GM12892 (cell line): ENCODE measurements around the gene IL2RG. TPM values are rescaled to one million over a fixed set of nuclear protein-coding genes. Genes with fewer than 3 reads are reported as not detected.

Experiments used
- DNase-seq: peaks from one replicate; pipeline ENCODE4 v3.0.0; 2011; ENCODE audit not compliant: insufficient read length
- FAIRE-seq: peaks from 2 replicates; lab custom pipeline; 2011; peaks lifted over from hg19 to GRCh38; lab: Jason Lieb, UNC
- POLR2A ChIP-seq: IDR thresholded peaks from 2 replicates; pipeline ENCODE4 v1.6.1; 2011; ENCODE audit warnings: low read depth, low read length, control low read depth
- POLR2AphosphoS5 ChIP-seq: IDR thresholded peaks from 2 replicates; pipeline ENCODE4 v1.6.1; 2011; ENCODE audit warnings: low read depth, low read length, control low read depth
- TAF1 ChIP-seq: IDR thresholded peaks from 2 replicates; pipeline ENCODE4 v1.6.1; 2011; ENCODE audit warnings: low read depth, mild to moderate bottlenecking, control low read depth, low read length, borderline replicate concordance
- polyA plus RNA-seq: library from polyadenylated mRNA; unstranded; fragments of >200 nt; gene quantifications from one replicate; pipeline ENCODE4 v1.2.1, GENCODE V29; 2012; ENCODE audit warnings: missing spikeins, inconsistent platforms; ENCODE audit not compliant: missing spikeins

IL2RG gene
- 166 TPM for polyA plus RNA-seq

DNA sequence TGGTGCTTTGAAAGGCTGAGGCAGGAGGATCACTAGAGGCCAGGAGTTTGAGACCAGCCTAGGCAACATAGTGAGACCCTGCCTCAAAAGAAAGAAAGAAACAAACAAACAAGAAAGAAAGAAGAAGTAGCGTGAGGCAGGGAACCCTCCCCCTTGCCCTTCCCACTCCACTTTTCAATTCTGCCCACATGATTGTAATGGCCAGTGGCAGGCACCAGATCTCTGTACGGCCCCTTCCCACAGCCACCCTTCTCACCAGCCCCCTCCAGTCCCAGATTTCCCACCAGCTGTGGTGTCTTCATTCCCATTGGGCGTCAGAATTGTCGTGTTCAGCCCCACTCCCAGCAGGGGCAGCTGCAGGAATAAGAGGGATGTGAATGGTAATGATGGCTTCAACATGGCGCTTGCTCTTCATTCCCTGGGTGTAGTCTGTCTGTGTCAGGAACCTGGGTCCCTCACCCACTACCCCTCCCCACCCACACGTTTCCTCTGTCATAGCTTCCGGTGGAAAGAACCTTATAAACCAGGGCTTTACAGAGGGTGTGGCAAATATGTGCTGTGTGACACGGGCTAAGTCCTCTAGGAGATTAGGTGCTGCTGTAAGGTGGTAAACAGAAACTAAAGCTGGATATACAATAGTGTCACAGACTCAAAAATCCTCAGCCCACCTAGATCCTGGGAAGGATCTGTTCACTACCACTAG is at the start of gene IL2RG:
TSS of gene IL2RG (minus strand) at position 437 of the 703 bp plus-strand sequence. CDS start at position 399, 38 bp downstream.
- FAIRE-seq (peak; percentile 98), DNase-seq (peak; percentile 60)
- TF ChIP-seq POLR2A, result peak; percentile 87
- peak; percentile 59; the same call in 1 of the 2 replicates for TF ChIP-seq TAF1
- TF ChIP-seq POLR2AphosphoS5, result peak; percentile 95

DNA sequence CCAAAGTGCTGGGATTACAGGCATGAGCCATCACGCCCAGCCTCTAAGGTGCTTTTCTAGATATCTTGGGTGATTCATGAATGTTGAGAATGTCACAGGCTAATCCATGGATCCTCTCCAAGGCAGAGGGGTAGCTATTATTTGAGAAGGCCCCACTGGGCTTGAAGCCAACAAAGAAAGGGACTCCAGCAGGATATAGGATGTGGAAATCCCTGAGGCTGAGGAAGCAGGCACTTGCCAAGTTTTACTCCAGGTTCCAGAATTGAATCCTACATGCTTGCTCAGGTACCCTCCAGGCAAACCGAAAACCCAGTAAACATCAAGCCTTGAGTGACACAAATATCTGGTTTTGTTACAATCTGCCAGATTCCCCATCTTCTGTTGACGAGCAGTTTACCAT is 49.1 kb upstream of the IL2RG start:
- FAIRE-seq (no peak), DNase-seq (no peak)
- TF ChIP-seq POLR2AphosphoS5 (no peak), POLR2A (no peak), TAF1 (no peak)

- TF ChIP-seq TAF1 (no peak), POLR2AphosphoS5 (no peak), POLR2A (no peak)
- FAIRE-seq (no peak), DNase-seq (no peak)
These were observed 48.0 kb upstream of the IL2RG start for GRCh38 chrX:71159335-71159734.

- no peak for TF ChIP-seq POLR2AphosphoS5
- FAIRE-seq, result no peak
These were observed 47.2 kb upstream of the IL2RG start for GRCh38 chrX:71158603-71159002.

DNA sequence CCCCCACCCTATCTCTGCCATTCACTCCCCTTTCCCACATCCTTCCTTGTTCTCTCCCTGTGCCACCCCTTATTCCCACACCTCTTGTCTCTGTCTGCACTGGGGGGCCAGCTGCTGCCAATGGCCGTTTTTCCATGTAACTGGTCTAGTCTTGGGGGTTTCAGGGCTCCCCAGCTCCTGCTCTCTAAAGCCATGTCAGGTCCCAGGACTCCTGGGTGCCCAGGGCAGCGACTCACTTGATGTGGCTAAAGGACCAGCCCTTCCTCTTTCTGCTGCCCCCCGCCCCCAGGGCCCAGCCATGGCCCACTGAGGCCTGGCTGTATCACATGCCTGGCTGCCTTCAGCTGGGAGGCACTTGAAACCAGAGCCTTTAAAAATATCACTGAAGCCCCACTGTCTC is 43.3 kb upstream of the IL2RG start:
- DNase-seq, result no peak
- no peak for FAIRE-seq
- no peak for TF ChIP-seq TAF1
- TF ChIP-seq POLR2AphosphoS5, result no peak
- TF ChIP-seq POLR2A, result no peak

More at GRCh38 chrX:71158603-71159002, 47.2 kb upstream of the IL2RG start:
- DNase-seq, result no peak

DNA sequence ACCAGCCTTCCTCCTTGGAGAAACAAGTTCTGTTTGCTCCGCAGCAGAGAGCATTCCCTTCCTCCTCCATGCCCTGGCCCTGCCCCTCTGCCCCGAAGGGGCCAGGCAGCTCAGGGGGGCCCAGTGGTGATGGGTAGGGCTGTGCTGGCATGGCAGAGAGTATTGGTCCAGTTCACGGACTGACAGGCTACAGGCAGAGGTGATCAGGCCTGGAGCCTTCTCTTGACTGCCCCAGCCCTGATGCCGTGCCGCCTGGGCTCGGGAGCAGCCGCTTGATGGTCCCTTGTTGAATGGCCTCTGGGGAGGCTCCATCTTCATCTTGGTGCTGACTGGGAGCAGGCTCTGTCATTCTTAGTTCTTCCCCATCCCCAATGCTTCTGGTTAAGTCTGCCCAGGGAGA is 42.8 kb upstream of the IL2RG start:
- FAIRE-seq (no peak), DNase-seq (no peak)
- TF ChIP-seq POLR2AphosphoS5 (no peak), POLR2A (no peak), TAF1 (no peak)

DNA sequence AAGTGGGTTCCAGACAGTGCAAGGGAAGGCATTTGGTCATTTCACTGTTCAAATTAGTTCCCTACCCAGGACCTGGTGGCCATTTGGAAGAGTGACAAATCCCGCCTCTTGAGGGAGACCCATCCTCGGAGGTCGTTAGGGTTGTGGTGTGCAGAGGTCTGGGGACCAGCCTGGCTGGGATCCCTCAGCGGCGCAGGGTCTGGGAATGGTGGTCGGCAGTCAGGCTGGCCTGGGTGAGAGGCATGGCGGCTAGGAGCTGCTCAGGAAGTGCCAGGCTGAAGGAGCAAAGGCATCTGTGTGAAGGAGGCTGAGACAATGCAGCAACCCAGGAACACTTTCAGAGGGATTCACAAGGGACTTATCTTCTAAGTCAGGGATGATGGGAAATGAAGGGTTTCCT is 40.0 kb upstream of the IL2RG start:
- FAIRE-seq (no peak), DNase-seq (no peak)
- TF ChIP-seq POLR2AphosphoS5 (no peak), POLR2A (no peak), TAF1 (no peak)

GRCh38 chrX:71148278-71148663 is 36.9 kb upstream of the IL2RG start:
- FAIRE-seq, result no peak
- DNase-seq, result no peak
- TF ChIP-seq POLR2AphosphoS5 (no peak), TAF1 (no peak), POLR2A (no peak)

DNA sequence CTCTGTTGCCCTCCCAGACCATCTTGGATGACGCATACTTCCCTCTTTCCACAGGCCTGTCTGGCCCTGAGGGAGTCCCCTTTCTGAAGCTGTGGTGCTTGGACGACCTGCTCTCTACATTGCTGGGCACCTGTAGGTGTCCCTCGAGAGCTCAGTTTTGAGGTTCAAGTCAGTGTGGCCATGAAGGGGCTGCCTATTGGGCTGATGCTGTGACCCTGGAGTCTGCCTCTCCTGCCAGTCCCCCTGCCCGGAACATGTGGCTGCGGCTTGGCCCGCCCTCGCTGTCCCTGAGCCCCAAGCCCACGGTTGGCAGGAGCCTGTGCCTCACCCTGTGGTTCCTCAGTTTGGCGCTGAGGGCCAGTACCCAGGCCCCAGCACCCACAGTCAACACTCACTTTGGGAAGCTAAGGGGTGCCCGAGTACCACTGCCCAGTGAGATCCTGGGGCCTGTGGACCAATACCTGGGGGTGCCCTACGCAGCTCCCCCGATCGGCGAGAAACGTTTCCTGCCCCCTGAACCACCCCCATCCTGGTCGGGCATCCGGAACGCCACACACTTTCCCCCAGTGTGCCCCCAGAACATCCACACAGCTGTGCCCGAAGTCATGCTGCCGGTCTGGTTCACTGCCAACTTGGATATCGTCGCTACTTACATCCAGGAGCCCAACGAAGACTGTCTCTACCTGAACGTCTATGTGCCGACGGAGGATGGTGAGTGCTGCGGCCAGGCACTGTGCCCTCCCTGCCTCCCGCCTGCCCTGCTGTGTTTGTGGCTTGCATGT is 36.3 kb upstream of the IL2RG start:
- DNase-seq, result no peak
- no peak for FAIRE-seq
- no peak for TF ChIP-seq POLR2A
- no peak for TF ChIP-seq TAF1
- no peak for TF ChIP-seq POLR2AphosphoS5

GRCh38 chrX:71144651-71145050 is 33.3 kb upstream of the IL2RG start, which contains the start of gene NLGN3:
NLGN3 (plus strand) TSS chrX:71144841; CDS start chrX:71147750, 2,909 bp downstream.
- FAIRE-seq, result no peak
- DNase-seq, result no peak
- TF ChIP-seq TAF1 (no peak), POLR2AphosphoS5 (no peak), POLR2A (no peak)

GRCh38 chrX:71143508-71143907 is 32.1 kb upstream of the IL2RG start:
- no peak for FAIRE-seq
- DNase-seq, result no peak
- TF ChIP-seq POLR2A (no peak), POLR2AphosphoS5 (no peak), TAF1 (no peak)

DNA sequence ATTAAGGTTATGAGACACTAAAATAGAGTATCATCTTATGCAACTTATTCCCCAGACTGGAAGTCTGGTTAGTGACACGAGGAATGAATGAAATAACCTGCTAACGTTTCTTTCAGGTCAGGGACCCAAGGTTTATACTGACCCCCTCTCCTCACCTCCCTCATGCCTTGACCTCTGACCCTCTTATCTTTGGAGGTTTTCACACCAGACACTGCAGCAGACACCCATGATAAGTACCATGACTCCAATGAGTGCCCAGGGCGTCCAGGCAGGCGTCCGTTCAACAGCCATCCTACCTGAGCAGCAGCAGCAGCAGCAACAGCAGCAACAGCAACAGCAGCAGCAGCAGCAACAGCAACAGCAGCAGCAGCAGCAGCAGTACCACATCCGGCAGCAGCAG is 29.1 kb upstream of the IL2RG start:
- TF ChIP-seq TAF1, result no peak
- TF ChIP-seq POLR2AphosphoS5, result no peak
- TF ChIP-seq POLR2A, result no peak
- no peak for DNase-seq
- no peak for FAIRE-seq
